B cell (primary cell): ENCODE results near the gene TMEM179B. TPM values are rescaled to one million over a fixed set of nuclear protein-coding genes. Genes with fewer than 3 reads are reported as not detected.
A peak's percentile ranks its signal among the peaks of the same experiment; 100 is the strongest.

Source experiments
- ATAC-seq: fragments of 200-7000 bp; cut with Tn5 transposase; one replicate; pipeline ENCODE4 v1.10.0; 2021; ENCODE audit warnings: low read depth, mild to moderate bottlenecking, moderate number of reproducible peaks, moderate library complexity
- CTCF ChIA-PET: fragments of 350-600 bp; sonication (Branson Sonifier 250); formaldehyde crosslinking; loops from one replicate; lab custom pipeline; 2021; ENCODE audit warnings: antibody characterized with exemption, inconsistent platforms; lab: Charles Lee
- POLR2A ChIA-PET: fragments of 350-600 bp; sonication (Branson Sonifier 250); formaldehyde crosslinking; loops from one replicate; lab custom pipeline; 2021; ENCODE audit warnings: antibody characterized with exemption; lab: Charles Lee
- DNase-seq: peaks from one replicate; pipeline ENCODE4 v3.0.0; 2013
- H2AFZ ChIP-seq: 2 replicates; pipeline ENCODE4 v1.6.1; 2012; ENCODE audit warnings: mild to moderate bottlenecking, low read depth, low read length; ENCODE audit not compliant: insufficient read depth, poor library complexity, severe bottlenecking
- H3K27ac ChIP-seq, 2 donors: 1 replicate in 1 of 2; 2 replicates in 1 of 2; pipeline ENCODE4 v1.5.1; 2012 to 2013; ENCODE audit warnings: low read length in 2 of 2, mild to moderate bottlenecking in 2 of 2, moderate library complexity in 1 of 2
- H3K27me3 ChIP-seq, 4 experiments: fragments of 200-600 bp in 1 of 4; sonication (generic) in 1 of 4; replicated peaks in 1 of 4; 1 replicate in 2 of 4; 2 replicates in 2 of 4; pipeline versions ENCODE4 v1.6.1 to v1.7.0; 2013 to 2016; ENCODE audit warnings: low read length in 3 of 4, mild to moderate bottlenecking in 2 of 4, mixed read lengths in 1 of 4, moderate library complexity in 1 of 4; ENCODE audit not compliant: insufficient read depth in 4 of 4, control insufficient read depth in 3 of 4; ENCODE audit errors: control extremely low read depth in 1 of 4
- H3K36me3 ChIP-seq, 2 experiments: replicated peaks in 1 of 2; 1 replicate in 1 of 2; 2 replicates in 1 of 2; pipeline versions ENCODE4 v1.6.1 to v1.7.1; 2013; ENCODE audit warnings: low read length in 1 of 2; ENCODE audit not compliant: insufficient read depth in 2 of 2, control insufficient read depth in 1 of 2; ENCODE audit errors: control extremely low read depth in 1 of 2, extremely low read depth in 1 of 2
- H3K4me1 ChIP-seq, 2 donors: fragments of 200-600 bp in 1 of 2; sonication (generic) in 1 of 2; 1 replicate in 1 of 2; 2 replicates in 1 of 2; pipeline versions ENCODE4 v1.5.1 to v1.6.1; 2013 to 2017; ENCODE audit warnings: low read length in 2 of 2; ENCODE audit not compliant: control insufficient read depth in 2 of 2, insufficient read depth in 2 of 2
- H3K4me2 ChIP-seq: replicated peaks from 2 replicates; pipeline ENCODE3; 2012; ENCODE audit warnings: mild to moderate bottlenecking, low read depth, low read length; ENCODE audit not compliant: poor library complexity, severe bottlenecking
- H3K4me3 ChIP-seq, 5 experiments: fragments of 200-600 bp in 1 of 5; sonication (generic) in 1 of 5; 1 replicate in 3 of 5; 2 replicates in 2 of 5; pipeline versions ENCODE4 v1.5.1 to v1.7.0; 2011 to 2016; ENCODE audit warnings: low read length in 4 of 5, mild to moderate bottlenecking in 4 of 5, low read depth in 2 of 5, control low read depth in 1 of 5, moderate library complexity in 1 of 5; ENCODE audit not compliant: insufficient read depth in 1 of 5; ENCODE audit errors: control extremely low read depth in 1 of 5, extremely low read depth in 1 of 5
- H3K79me2 ChIP-seq: fragments of 200-600 bp; sonication (generic); one replicate; pipeline ENCODE4 v1.6.0; 2016; ENCODE audit warnings: low read length; ENCODE audit not compliant: control insufficient read depth, insufficient read depth
- H3K9ac ChIP-seq: fragments of 200-600 bp; sonication (generic); 2 replicates; pipeline ENCODE4 v1.6.1; 2017; ENCODE audit warnings: mild to moderate bottlenecking, low read length, moderate library complexity
- H3K9me3 ChIP-seq, 3 donors: one replicate each; pipeline versions ENCODE4 v1.6.1 to v1.7.1; 2013; ENCODE audit warnings: low read length in 2 of 3; ENCODE audit not compliant: control insufficient read depth in 2 of 3, insufficient read depth in 1 of 3; ENCODE audit errors: control extremely low read depth in 1 of 3
- H4K20me1 ChIP-seq: 2 replicates; pipeline ENCODE4 v1.6.0; 2012; ENCODE audit warnings: mild to moderate bottlenecking, low read length; ENCODE audit not compliant: insufficient read depth, control insufficient read depth, poor library complexity, severe bottlenecking
- H3K27ac Mint-ChIP-seq: one replicate; pipeline ENCODE4 v1.8.0; 2021; ENCODE audit warnings: mixed read lengths
- H3K27me3 Mint-ChIP-seq: one replicate; pipeline ENCODE4 v1.8.0; 2021; ENCODE audit warnings: mixed read lengths
- H3K4me1 Mint-ChIP-seq: one replicate; pipeline ENCODE4 v1.8.0; 2021; ENCODE audit warnings: mixed read lengths
- H3K4me3 Mint-ChIP-seq: one replicate; pipeline ENCODE4 v1.8.0; 2021; ENCODE audit warnings: mixed read lengths
- H3K9me3 Mint-ChIP-seq: one replicate; pipeline ENCODE4 v1.8.0; 2022; ENCODE audit warnings: mixed read lengths; ENCODE audit not compliant: insufficient read depth
- EZH2 ChIP-seq: IDR thresholded peaks from 2 replicates; pipeline ENCODE4 v1.6.1; 2012; ENCODE audit warnings: borderline replicate concordance, low read depth, mild to moderate bottlenecking, moderate library complexity, low read length; ENCODE audit not compliant: insufficient read depth, poor library complexity, severe bottlenecking
- WGBS: methylation state at CpG from one replicate; pipeline ENCODE4 v1.1.5; 2013; ENCODE audit warnings: missing lambda C conversion rate; ENCODE audit not compliant: insufficient coverage; 5-methylcytosine and 5-hydroxymethylcytosine counted together
- intact Hi-C: fragments of 100-400 bp; cut with micrococcal nuclease; formaldehyde crosslinking; loops from one replicate; pipeline ENCODE4 v1.10.0; 2022
- polyA plus RNA-seq: library from polyadenylated mRNA; depleted of rRNA; stranded (reverse); fragments of >200 nt; gene quantifications from 2 replicates; pipeline ENCODE4 v1.2.3, GENCODE V29; 2012
- total RNA-seq, 2 donors: library from RNA; stranded (reverse); fragments of 120-200 nt in 1 of 2; gene quantifications; 1 replicate in 1 of 2; 2 replicates in 1 of 2; pipeline versions ENCODE4 v1.2.3 to v1.2.4, GENCODE V29; 2013 to 2022
- TF ChIP-seq, protein P1 (sequence below): fragments of 200-600 bp; IDR thresholded peaks from one replicate; pipeline ENCODE4 v1.8.0; 2022; ENCODE audit warnings: antibody characterized with exemption, mild to moderate bottlenecking

The TMEM179B gene
- total and polyA plus RNA-seq, 2 donors (not counting 1 experiment from before 2014, with no cell fraction given), result 62.3 to 64.3 TPM

DNA sequence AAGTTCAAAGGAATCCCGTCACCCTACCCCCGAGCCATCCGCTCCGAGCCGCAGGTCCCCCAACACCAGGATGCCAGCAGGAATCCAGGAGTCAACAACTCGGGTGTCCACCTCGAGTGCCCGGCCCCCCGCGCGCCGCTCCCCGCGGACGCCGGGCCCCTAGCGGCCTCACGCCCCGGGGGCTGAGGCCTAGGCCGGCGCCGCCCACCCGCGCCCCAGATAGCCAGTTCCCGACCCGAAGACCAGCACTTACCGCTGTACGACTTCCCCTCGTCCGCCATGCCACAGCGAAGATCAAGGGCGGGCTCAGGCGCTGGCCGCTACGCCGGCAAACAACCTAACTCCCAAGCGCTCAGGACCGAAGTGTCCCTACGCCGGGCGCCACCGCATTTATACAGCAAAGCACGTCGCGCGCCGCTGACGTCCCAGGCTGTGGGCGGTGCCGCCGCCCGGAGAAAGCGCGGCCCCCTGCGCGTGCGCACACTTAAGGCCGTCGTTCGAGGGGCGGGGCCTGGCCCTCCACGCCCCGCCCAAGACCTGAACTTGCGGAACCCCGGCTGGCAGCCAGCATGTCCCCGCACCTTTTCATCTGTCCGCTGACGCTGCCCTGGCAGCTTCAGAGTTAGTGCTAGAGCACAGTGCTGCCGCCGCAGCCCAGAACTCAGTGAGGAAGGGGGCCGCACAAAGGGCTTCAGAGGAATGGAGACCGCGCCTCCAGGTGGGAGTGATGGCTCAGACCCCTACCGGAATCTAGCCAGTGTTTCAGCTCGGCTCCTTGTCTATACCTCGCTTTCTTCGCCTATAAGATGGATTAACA is 18.1 kb downstream of the TMEM179B start, which contains the start of gene NXF1:
Gene NXF1, minus strand, starts transcription at position 365 of the 817 bp plus-strand sequence. Its CDS starts 84 bp downstream, at position 281.
- Mint-ChIP-seq H3K4me1 (peaks cover 32% of the 10 kb centered on the region), H3K27me3 (no peaks in the 10 kb centered on the region), H3K27ac (peak within 1 kb of the TSS; percentile 99), H3K4me3 (peak within 1 kb of the TSS; percentile 100), H3K9me3 (no peaks in the 10 kb centered on the region)
- Histone ChIP-seq H3K4me1 (peaks cover 11 to 25% of the 10 kb centered on the region in 2 donors), H4K20me1 (peaks cover 13% of the 10 kb centered on the region), H3K9ac (peak within 1 kb of the TSS; percentile 91), H3K4me2 (peak within 1 kb of the TSS; percentile 82), H3K4me3 (peak within 1 kb of the TSS; percentile 77 to 96 (median 89)), H3K36me3 (peaks cover 11 to 31% of the 10 kb centered on the region in 2 experiments), H3K27ac (peak within 1 kb of the TSS; percentile 69 to 86), H3K9me3 (no peaks in the 10 kb centered on the region), H2AFZ (peak within 1 kb of the TSS; percentile 66), H3K27me3 (no peaks in the 10 kb centered on the region), H3K79me2 (peaks cover 41% of the 10 kb centered on the region)
- WGBS, result under 1% methylated on average over 77 of the region's 77 CpGs
- peak; percentile 87 for ATAC-seq
- TF ChIP-seq EZH2, result no peak
- TF ChIP-seq, protein P1, sequence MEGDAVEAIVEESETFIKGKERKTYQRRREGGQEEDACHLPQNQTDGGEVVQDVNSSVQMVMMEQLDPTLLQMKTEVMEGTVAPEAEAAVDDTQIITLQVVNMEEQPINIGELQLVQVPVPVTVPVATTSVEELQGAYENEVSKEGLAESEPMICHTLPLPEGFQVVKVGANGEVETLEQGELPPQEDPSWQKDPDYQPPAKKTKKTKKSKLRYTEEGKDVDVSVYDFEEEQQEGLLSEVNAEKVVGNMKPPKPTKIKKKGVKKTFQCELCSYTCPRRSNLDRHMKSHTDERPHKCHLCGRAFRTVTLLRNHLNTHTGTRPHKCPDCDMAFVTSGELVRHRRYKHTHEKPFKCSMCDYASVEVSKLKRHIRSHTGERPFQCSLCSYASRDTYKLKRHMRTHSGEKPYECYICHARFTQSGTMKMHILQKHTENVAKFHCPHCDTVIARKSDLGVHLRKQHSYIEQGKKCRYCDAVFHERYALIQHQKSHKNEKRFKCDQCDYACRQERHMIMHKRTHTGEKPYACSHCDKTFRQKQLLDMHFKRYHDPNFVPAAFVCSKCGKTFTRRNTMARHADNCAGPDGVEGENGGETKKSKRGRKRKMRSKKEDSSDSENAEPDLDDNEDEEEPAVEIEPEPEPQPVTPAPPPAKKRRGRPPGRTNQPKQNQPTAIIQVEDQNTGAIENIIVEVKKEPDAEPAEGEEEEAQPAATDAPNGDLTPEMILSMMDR, result peak; percentile 22
- intact Hi-C loops, result loop anchor here (1.0 kb wide), 6 partner anchors 13 to 57 kb away; partner anchors contain the start of genes TMEM179B, TMEM223 and WDR74
- ChIA-PET CTCF (interaction anchor here (0.8 to 1.9 kb wide), 5 partner anchors 11 to 57 kb away, joined by 3 to 10 read pairs (median 3); partner anchors contain the start of genes TEX54 and WDR74), POLR2A (interaction anchor here (0.7 to 3.4 kb wide), 18 partner anchors 9 to 111 kb away, joined by 3 to 27 read pairs (median 5); partner anchors contain the start of genes HNRNPUL2, POLR2G, STX5 and TEX54)
- peak; percentile 98 for DNase-seq
